Dermis lymphatic vessel endothelial cell (primary cell): ENCODE results near the gene ATXN2. TPM values are rescaled to one million over a fixed set of nuclear protein-coding genes. Genes with fewer than 3 reads are reported as not detected.

Experiments used
- total RNA-seq: library from RNA; depleted of rRNA; stranded (reverse); fragments of >200 nt; gene quantifications from 2 replicates; pipeline ENCODE4 v1.2.1, GENCODE V29; 2014

ATXN2 gene, protein sequence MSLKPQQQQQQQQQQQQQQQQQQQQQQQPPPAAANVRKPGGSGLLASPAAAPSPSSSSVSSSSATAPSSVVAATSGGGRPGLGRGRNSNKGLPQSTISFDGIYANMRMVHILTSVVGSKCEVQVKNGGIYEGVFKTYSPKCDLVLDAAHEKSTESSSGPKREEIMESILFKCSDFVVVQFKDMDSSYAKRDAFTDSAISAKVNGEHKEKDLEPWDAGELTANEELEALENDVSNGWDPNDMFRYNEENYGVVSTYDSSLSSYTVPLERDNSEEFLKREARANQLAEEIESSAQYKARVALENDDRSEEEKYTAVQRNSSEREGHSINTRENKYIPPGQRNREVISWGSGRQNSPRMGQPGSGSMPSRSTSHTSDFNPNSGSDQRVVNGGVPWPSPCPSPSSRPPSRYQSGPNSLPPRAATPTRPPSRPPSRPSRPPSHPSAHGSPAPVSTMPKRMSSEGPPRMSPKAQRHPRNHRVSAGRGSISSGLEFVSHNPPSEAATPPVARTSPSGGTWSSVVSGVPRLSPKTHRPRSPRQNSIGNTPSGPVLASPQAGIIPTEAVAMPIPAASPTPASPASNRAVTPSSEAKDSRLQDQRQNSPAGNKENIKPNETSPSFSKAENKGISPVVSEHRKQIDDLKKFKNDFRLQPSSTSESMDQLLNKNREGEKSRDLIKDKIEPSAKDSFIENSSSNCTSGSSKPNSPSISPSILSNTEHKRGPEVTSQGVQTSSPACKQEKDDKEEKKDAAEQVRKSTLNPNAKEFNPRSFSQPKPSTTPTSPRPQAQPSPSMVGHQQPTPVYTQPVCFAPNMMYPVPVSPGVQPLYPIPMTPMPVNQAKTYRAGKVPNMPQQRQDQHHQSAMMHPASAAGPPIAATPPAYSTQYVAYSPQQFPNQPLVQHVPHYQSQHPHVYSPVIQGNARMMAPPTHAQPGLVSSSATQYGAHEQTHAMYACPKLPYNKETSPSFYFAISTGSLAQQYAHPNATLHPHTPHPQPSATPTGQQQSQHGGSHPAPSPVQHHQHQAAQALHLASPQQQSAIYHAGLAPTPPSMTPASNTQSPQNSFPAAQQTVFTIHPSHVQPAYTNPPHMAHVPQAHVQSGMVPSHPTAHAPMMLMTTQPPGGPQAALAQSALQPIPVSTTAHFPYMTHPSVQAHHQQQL
- total RNA-seq = 16.5 and 19.6 TPM in 2 replicates

DNA sequence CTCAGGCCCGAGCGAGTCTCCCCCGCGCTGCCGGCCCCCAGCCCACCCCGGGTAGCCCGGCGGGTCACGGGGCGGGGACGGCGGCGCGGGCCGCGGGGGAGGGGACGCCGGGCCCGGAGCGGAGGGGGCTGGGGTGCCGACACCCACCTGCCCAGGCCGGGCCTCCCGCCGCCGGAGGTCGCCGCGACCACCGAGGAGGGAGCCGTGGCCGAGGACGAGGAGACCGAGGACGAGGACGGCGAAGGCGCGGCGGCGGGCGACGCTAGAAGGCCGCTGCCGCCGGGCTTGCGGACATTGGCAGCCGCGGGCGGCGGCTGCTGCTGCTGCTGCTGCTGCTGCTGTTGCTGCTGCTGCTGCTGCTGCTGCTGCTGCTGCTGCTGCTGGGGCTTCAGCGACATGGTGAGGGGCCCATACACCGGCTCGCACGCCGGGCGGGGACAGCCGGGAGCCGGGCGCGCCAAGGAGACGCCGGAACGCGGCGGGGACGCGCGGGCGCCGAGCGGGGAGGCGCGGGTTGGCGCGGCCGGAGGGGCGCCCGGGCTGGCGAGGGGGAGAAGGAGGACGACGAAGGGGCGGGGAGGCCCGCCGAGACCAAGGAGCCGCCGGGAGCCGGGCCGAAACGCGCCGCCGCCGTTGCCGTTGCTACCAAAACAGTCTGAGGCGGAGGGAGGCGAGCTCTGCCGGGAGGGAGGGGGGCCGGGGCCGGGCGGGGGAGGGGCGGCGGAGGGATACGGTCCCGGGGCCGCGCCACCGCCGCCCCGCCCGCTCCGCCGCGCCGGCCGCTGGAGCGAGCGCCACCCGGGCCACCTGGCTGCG lies at the start of gene ATXN2:
TSS of gene ATXN2 (minus strand) at position 679 of the 816 bp plus-strand sequence. CDS start at position 398, 281 bp downstream.

DNA sequence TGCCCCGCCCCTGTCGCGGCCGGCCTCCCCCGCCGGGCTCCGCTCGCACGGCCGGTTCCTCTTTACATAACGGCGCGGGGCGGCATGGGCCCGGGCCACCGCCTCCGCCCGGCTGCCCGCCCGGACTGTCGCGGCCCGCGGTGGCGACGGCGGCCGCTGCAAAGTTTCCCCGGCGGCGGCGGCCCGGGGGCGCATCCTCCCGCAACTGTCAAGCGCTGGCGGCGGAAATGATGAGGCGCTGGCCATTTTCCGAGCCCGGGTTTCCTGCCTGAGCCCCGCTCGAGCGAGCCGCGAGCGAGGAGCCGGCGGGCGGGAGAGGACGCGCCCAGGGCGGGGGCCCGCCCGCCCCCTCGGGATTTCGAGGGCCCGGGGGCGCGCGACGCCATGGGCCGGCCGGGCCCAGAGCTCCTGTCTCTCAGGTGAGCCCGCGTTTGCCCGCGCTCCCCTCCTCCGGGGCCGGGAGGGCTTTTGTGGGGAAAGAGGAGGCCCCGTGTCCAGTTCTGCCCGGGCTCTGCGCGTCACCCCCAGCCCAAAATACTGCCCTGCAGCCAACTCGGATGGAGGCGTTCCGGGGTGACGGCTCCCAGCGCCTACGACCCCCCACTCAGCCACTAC lies 193.1 kb downstream of the ATXN2 start, which contains the start of gene SH2B3:
TSS of gene SH2B3 (plus strand) at position 65 of the 615 bp plus-strand sequence. CDS start 12,223 bp downstream, outside the sequence.

Other genes with a start within 250 kb of the ATXN2 start
- 5.5 and 8.2 TPM in 2 replicates for gene PHETA1, start 230.2 kb downstream of the ATXN2 start, total RNA-seq
- gene SH2B3, start 193.4 kb downstream of the ATXN2 start, total RNA-seq = 23.3 and 48.0 TPM in 2 replicates
- 15.7 and 19.6 TPM in 2 replicates for gene BRAP, start 86.6 kb upstream of the ATXN2 start, total RNA-seq
- 9.6 and 12.2 TPM in 2 replicates for gene ACAD10, start 86.7 kb upstream of the ATXN2 start, total RNA-seq
- 136 and 170 TPM in 2 replicates for gene ALDH2, start 167.6 kb upstream of the ATXN2 start, total RNA-seq
- gene MAPKAPK5, start 242.9 kb upstream of the ATXN2 start, total RNA-seq = 18.0 and 19.6 TPM in 2 replicates